Measurements from ENCODE around the gene A2M. TPM values are rescaled to one million over a fixed set of nuclear protein-coding genes. Genes with fewer than 3 reads are reported as not detected.

Gene A2M
- total and polyA plus RNA-seq, 9 of the 15 experiments (the other 6 are each of a cell fraction or from before 2014, with no cell fraction given), result 0.08 to 2.3 TPM; not detected in 7

- CTCF ChIA-PET (ENCODE audit: low intra/inter-chr PET ratio), result no interaction called here
- peaks cover 10 to 16% of the 10 kb centered on the region in 2 experiments; a peak in 3 of 5 replicates for H3K27me3 ChIP-seq (ENCODE audit: control insufficient read depth in 2 of 2, insufficient read depth in 2 of 2, low read length in 2 of 2)
- H4K20me1 ChIP-seq (replicated peaks; ENCODE audit: control insufficient read depth, insufficient read depth, low read length), result no peaks in the 10 kb centered on the region
- H3K4me1 ChIP-seq (replicated peaks in 1 of 2; ENCODE audit: control insufficient read depth in 2 of 2, insufficient read depth in 2 of 2, low read length in 2 of 2), result peaks cover 0 to 7% of the 10 kb centered on the region in 2 experiments; a peak in 1 of 5 replicates
- intact Hi-C loops (cut with micrococcal nuclease) (no loop called here), in situ Hi-C loops (cut with MboI) (no loop called here)
- no peak overlapping the region for H3K27ac ChIP-seq (ENCODE audit: extremely low read depth, low read depth, low read length)
- H3K4me2 ChIP-seq (ENCODE audit: insufficient read depth, low read length), result no peak overlapping the region
- BruUV-seq (replicated peaks), result no TSS peak
- 0% methylated on average over 1 of the region's 1 CpG for WGBS (ENCODE audit: insufficient coverage, low coverage, missing lambda C conversion rate)
- no peak for DNase-seq (ENCODE audit: extremely low read depth in 1 of 4, low spot score in 3 of 4)
- no peak for ATAC-seq
- H3K9me3 ChIP-seq (replicated peaks; ENCODE audit: control insufficient read depth, insufficient read depth, low read depth, low read length), result no peaks in the 10 kb centered on the region
- H3K79me2 ChIP-seq (ENCODE audit: control insufficient read depth, insufficient read depth, low read length), result no peaks in the 10 kb centered on the region
- TF ChIP-seq ZEB2 (IDR thresholded peaks at IDR 0.05) (no peak), ZNF655 (CRISPR knock-in tag; IDR thresholded peaks at IDR 0.05) (no peak), E2F5 (CRISPR knock-in tag; IDR thresholded peaks at IDR 0.05) (no peak), KLF13 (tag; IDR thresholded peaks at IDR 0.05; ENCODE audit: borderline replicate concordance, low read depth) (no peak), TCF3 (CRISPR knock-in tag; IDR thresholded peaks at IDR 0.05) (no peak), FOSL1 (tag; conservative IDR thresholded peaks at IDR 0.05) (no peak)
- H2AFZ ChIP-seq (ENCODE audit: low read depth, low read length), result no peak overlapping the region
- H3K9ac ChIP-seq (ENCODE audit: insufficient read depth in 1 of 2, low read depth in 2 of 2, low read length in 2 of 2), result no peak overlapping the region
- no peak for FAIRE-seq
- H3K9me1 ChIP-seq (ENCODE audit: control insufficient read depth, insufficient read depth, low read length), result no peaks in the 10 kb centered on the region
- no peak overlapping the region for H3K4me3 ChIP-seq
- no peaks in the 10 kb centered on the region for H3K36me3 ChIP-seq (ENCODE audit: control insufficient read depth, insufficient read depth, low read length)
- POLR2A ChIA-PET, result interaction anchor here (0.6 kb wide), 1 partner anchor 858 kb away, joined by 5 read pairs; no protein-coding TSS in a partner anchor
Measured at GRCh38 chr12:9132008-9132535, 16.4 kb upstream of the A2M start.

All from K562 (cell line).